HG02623 (cell line): ENCODE results near the gene DLL3.

Source experiments
- ATAC-seq: cut with Tn5 transposase; IDR thresholded peaks from one replicate; pipeline ENCODE4 v1.9.1; 2021; ENCODE audit warnings: moderate library complexity; ENCODE audit not compliant: unreplicated experiment

The DLL3 gene

DNA sequence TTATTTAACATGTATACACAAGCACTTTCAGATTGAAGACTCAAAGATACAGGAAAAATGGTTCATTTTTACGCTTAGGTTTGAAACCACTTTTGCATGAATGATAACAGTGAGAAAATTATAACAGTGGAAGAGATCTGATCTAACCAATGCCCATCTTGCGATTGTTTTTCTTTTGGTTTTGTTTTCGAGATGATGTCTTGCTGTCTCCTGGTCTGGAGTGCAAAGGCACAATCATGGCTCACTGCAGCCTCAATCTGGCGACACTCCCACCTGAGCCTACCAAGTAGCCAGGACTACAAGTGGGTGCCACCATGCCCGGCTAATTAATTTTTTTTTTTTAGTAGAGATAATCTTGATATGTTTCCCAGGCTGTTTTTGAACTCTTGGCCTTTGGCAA, 51.5 kb downstream of the DLL3 start:
- no peak for ATAC-seq

DNA sequence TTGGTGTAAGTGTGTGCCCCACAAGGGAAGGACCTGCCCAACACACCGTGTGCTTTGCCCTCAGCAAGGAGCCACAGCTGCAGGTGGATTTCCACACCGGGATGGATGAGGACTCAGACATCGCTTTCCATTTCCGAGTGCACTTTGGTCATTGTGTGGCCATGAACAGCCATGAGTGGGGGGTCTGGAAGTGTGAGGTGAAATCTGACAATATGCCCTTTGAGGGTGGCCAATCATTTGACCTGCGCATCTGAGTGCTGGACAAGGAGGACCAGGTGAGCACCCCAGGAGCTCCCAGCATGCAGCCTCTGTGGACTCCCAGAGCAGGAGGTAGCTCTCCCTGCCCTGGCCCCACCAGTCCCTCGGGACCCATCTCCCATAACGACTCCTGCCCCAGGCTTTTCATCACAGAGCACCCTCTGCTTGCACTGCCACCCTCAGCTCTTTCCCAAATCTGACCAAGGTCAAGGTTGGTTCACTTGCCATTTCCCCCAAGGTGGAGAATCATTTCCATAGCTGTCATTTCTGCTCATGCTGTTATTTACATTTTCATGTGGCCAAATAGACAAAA, 54.4 kb downstream of the DLL3 start:
- ATAC-seq = no peak

DNA sequence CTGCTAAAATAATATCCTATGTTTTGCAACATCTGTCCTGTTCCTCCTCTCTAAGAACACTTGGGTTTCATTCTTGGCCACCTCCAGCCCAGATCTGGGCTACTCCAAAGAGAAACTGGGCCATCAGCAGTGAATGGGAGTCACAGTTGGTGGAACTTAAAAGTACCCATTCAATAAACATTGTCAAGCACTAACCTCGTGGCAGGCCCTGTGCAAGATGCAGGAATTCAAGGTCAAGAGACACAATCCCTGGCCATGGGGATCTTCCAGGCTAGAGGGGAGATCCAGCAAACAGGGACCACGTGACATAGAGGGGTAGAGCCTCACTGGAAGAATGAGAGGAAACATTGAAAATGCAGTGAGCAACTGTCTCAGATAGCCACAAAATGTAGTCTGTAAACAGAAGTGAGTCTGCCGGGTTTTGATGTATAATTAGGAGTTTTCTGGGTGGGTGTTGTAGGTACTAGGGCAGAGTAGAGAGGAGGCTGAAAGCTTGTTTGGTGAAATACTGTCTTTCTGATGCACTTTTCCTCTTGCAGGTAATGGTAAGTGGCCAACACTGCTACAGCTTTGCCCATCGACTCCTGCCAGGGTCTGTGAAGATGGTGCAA, 56.1 kb downstream of the DLL3 start:
- no peak for ATAC-seq

DNA sequence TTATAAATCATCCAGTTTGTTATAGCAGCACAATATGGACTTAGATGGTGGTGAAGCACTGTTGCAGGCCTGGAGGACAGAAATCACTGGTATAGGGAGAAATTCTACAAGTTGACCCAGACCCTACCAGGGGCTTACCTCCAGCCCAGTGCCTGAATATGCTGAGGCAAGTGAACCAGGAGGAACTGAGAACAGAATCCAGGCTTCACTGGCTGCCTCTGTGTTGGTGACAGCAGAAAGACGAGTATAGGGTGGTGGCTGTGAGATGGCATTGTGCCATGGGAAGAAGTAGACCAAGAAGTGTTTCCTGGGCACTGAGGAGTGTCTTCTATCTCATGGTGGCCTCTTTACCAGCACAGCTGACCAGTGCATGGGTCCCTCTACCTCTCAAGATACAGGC, 57.1 kb downstream of the DLL3 start:
- ATAC-seq = no peak
